GM19025 (cell line): ENCODE measurements around the gene TBC1D9.

Source experiments
- ATAC-seq: cut with Tn5 transposase; IDR thresholded peaks from one replicate; pipeline ENCODE4 v1.9.1; 2021; ENCODE audit warnings: mild to moderate bottlenecking, low read depth, moderate library complexity; ENCODE audit not compliant: unreplicated experiment

TBC1D9 gene

GRCh38 chr4:140630246-140630645, 125.9 kb downstream of the TBC1D9 start:
- ATAC-seq: no peak

GRCh38 chr4:140628016-140628415, 128.2 kb downstream of the TBC1D9 start:
- no peak for ATAC-seq

DNA sequence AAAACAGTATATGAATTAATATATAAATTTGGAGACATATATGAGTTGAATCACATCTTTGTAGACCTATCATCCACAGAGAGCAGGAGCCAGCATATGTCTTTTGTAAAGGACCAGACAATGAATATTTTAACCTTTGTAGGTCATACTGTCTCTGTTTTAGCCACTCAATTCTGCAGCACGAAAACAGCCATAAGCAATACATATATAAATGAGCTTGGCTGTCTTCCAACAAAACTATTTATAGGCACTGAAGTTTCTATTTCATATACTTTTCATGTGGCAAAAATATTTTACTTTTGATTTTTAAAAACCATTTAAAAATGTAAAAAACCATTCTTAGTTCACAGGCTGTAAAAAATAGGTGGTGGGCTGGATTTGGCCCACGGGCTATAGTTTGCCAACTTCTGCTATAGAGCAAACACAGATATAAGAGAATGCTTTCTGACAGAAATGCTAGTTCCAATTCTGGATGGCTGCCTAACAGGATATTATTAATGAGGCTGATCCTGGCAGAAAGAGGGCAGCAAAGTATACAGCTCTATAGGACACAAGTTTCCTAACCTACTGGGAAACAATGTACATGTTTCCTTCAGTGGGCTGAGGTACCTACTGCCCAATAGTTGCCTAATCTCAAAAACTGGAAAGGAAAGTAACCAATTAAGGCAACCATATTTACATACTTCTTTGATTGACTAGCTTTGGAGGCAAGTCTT, 129.4 kb downstream of the TBC1D9 start:
- no peak for ATAC-seq

GRCh38 chr4:140622333-140622958, 133.7 kb downstream of the TBC1D9 start:
- ATAC-seq: no peak

DNA sequence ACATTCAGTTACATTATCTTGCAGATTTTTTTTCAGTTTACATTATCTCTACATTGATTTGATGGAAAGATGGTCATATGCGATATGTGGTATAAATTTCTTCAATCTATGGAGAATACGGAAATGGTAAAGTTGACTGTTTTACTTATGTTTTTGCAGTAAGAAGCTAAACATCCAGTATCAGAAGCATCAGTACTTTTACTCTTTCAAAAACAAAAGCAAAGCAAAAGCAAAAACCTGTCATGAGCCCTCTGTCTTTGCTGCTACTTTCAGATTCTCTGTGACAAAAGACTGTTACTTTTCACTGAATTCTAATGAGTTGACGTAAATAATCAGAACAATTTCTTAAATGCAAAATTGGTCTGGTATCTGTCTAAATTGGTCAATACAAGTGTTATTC, 135.0 kb downstream of the TBC1D9 start:
- no peak for ATAC-seq

DNA sequence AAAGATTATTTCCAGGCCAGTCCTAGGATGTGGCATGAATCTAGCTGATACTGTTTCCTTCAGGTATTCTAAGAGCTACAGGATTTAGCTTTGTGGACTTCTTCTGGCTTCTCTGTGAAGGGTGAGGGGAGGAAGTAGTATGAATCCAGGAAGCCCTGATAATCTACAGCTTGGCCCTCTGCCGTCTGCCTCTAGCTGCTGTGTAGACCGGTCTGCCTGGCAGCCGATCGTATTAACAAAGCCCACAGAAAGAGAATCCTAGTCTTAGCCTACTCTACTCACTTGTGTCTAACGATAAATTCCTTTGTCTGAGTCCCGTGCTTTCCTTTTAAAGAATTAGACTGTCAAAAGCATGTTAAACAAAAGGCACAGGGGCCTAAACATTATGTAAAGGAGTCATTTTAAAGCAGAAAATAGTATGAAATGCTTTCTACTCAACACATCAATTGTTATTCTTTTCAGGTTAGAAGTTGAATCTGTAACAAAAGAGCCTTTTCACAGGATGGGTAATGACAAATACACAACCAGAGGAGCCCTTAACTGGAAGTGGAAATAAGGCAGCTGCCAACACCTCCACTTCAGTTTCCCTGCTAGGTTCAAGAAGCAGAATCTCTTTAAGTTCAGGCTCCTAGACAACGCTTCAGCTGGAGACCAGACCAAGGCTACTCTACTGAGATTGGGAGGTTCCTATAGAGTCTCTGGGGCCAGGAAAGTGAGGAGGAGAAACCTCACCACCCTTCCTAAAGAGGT, 138.5 kb downstream of the TBC1D9 start:
- ATAC-seq: no peak

DNA sequence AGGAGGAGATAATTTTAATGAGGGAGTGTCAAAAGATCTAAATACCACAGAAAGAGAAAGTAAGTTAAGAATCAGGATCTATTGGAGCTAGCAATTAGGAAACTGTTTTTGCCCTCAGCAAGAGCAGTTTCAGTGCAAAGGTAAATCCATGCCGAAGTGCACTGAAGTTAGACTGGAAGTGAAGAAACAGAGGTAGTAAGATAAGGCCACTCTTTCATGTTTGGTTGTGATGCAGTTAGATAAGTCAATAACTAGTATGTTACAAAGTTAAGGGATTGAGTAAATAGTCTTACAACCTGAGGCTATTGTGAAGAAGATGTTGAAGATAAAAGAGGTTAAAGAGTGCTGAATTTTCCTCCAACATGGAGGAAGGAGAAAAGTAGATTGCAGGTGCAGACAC, 140.7 kb downstream of the TBC1D9 start:
- no peak for ATAC-seq

DNA sequence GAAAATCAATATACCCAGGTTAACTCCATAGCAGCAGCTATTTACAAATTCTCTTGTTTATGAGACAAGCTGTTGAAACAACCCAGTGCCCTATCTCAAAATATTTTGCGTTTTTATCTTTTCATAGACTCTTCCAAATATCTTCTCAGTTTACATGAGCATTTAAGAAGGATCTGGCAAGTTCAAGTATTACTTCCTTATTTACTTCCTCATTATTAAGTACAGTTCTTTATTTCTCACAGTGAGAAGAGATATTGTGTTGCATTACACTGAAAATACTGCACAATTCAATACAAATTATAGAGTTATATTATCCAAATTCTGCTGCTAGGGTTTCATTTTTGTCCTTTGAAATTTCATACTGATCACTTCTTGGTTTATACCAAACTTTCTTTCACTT, 143.8 kb downstream of the TBC1D9 start:
- no peak for ATAC-seq

GRCh38 chr4:140611854-140612253, 144.3 kb downstream of the TBC1D9 start:
- ATAC-seq: no peak

GRCh38 chr4:140609548-140610425, 146.4 kb downstream of the TBC1D9 start:
- no peak for ATAC-seq

- ATAC-seq: no peak
Measured at GRCh38 chr4:140607852-140608251, 148.3 kb downstream of the TBC1D9 start.

DNA sequence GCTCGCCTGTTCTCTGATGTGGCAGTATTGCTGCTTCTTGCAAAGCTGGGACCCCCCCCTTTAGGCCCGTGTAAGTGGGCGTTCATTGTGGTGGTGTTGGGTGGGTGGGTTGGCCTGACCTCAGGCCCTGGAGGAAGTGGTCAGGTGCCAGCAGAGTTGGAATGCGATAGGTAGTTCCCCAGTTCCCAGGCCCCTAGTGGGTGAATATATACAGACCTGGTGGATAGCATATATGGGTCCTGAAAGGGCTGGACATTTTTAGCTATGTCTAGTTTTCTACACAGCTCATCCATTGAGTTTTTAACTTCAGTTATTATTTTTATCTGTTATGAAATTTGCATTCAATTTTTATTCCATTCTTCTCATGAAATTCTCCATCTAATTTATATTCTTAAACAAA, 151.6 kb downstream of the TBC1D9 start:
- ATAC-seq: no peak

DNA sequence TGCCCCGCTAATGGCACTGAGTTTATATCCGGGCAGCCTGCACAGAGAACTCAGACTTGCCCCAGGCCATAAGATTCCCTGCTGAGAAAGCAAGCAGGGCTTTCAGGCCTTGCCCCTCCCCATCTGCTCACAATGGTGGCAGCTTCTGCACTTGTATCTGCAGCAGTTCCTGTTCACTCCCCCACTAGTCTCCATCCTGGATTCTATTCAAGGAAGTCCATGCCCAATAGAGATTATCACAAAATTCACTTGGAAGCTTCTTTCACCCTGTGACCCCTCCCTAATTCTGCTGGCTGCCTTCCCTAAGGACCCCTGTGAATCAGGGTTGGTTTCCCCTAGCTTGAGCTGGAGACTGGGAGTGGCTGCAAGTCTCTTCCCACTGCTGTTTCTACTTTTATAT, 152.9 kb downstream of the TBC1D9 start:
- no peak for ATAC-seq

- no peak for ATAC-seq
Measured at GRCh38 chr4:140602714-140603113, 153.5 kb downstream of the TBC1D9 start.

DNA sequence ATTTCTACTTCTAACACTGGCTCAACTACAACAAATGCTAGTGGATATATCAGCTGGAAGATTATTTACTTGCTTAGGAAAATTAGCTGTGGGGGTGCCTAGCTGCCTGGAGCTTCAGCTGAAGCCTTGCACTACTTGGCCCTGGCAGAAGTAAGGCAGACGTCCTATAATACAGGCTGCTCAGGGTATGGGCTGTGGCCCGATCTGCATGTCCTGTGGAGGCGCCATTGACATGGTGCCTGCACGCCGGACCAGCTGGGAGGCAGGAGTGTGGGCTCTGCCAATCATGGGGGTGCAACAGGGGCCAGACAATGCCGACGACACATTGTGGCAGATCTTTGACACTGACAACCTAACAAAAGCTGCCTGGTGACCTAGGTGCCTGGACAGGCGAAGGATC, 155.8 kb downstream of the TBC1D9 start:
- no peak for ATAC-seq

- no peak for ATAC-seq
Measured at GRCh38 chr4:140595065-140595464, 161.1 kb downstream of the TBC1D9 start.

- ATAC-seq: no peak
Measured at GRCh38 chr4:140584439-140584838, 171.7 kb downstream of the TBC1D9 start.

GRCh38 chr4:140581078-140581477, 175.1 kb downstream of the TBC1D9 start:
- ATAC-seq: no peak

DNA sequence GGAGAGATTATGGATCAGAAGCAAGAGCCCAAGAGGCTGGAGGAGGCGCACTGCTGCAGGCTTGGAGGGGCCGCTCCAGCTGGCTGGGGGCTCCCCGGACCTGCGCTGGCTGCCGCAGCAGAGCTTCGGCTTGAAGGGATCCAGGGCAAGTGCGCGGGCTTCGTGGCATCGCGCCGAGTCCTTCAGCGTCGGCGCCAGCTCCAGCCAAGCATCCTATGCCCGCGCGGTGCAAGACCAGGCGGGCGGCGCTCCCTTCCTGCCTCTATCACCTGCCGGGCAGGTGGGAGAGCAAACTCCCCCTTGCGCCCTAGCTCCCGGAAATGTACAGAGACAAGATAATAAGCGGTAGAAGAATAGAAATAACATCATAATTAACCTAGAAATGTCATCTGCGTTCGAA, 176.9 kb downstream of the TBC1D9 start:
- ATAC-seq: no peak

- ATAC-seq: no peak
Measured at GRCh38 chr4:140575489-140575888, 180.7 kb downstream of the TBC1D9 start.

- ATAC-seq: no peak
Measured at GRCh38 chr4:140571620-140572019, 184.6 kb downstream of the TBC1D9 start.
